Measurements from ENCODE around the gene TRABD.

The TRABD gene

GRCh38 chr22:50143096-50143495 is 42.6 kb upstream of the TRABD start:
- TF ChIP-seq, protein P1, sequence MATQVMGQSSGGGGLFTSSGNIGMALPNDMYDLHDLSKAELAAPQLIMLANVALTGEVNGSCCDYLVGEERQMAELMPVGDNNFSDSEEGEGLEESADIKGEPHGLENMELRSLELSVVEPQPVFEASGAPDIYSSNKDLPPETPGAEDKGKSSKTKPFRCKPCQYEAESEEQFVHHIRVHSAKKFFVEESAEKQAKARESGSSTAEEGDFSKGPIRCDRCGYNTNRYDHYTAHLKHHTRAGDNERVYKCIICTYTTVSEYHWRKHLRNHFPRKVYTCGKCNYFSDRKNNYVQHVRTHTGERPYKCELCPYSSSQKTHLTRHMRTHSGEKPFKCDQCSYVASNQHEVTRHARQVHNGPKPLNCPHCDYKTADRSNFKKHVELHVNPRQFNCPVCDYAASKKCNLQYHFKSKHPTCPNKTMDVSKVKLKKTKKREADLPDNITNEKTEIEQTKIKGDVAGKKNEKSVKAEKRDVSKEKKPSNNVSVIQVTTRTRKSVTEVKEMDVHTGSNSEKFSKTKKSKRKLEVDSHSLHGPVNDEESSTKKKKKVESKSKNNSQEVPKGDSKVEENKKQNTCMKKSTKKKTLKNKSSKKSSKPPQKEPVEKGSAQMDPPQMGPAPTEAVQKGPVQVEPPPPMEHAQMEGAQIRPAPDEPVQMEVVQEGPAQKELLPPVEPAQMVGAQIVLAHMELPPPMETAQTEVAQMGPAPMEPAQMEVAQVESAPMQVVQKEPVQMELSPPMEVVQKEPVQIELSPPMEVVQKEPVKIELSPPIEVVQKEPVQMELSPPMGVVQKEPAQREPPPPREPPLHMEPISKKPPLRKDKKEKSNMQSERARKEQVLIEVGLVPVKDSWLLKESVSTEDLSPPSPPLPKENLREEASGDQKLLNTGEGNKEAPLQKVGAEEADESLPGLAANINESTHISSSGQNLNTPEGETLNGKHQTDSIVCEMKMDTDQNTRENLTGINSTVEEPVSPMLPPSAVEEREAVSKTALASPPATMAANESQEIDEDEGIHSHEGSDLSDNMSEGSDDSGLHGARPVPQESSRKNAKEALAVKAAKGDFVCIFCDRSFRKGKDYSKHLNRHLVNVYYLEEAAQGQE (IDR thresholded peaks at IDR 0.05; ENCODE audit: insufficient read depth in 1 of 2, low read depth in 2 of 2, low read length in 2 of 2): no peak
- TF ChIP-seq TAF1 (IDR thresholded peaks at IDR 0.05; ENCODE audit: borderline replicate concordance, insufficient read depth, low read length) (no peak), FOXP2 (optimal IDR thresholded peaks at IDR 0.05; ENCODE audit: borderline replicate concordance, extremely low read depth, extremely low read length, insufficient read depth) (no peak), POLR2AphosphoS5 (IDR thresholded peaks at IDR 0.05; ENCODE audit: low read depth, low read length) (no peak), SIN3A (IDR thresholded peaks at IDR 0.05; ENCODE audit: borderline replicate concordance, insufficient read depth, low read length) (no peak)

DNA sequence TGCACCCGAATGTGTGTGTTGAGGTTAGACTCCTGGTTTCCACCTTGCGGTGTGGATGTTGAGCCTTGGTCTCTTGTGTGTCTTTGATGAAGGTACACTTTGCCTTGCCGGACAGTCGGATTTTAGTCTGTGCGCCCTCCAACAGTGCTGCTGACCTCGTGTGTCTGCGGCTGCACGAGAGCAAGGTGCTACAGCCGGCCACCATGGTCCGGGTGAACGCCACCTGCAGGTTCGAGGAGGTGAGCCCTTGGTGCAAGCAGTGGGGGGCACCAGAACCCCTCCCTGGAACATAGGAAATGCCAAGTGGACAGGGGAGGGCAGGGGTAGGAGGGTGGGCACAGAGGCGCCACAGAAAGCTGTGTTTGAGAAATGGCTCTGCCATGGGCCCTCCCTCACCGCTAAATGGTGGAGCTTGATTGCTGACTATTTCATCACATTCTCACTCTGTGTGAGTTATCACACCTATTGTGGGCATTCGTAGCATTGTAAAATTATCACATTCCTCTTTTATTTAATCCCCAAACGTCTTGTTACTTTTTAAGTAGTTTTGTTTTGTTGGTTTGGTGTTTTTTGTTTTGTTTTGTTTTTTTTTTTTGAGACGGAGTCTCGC is 41.6 kb upstream of the TRABD start:
- TF ChIP-seq POLR2AphosphoS5 (IDR thresholded peaks at IDR 0.05; ENCODE audit: low read depth, low read length) (no peak), SIN3A (IDR thresholded peaks at IDR 0.05; ENCODE audit: borderline replicate concordance, insufficient read depth, low read length) (no peak)

DNA sequence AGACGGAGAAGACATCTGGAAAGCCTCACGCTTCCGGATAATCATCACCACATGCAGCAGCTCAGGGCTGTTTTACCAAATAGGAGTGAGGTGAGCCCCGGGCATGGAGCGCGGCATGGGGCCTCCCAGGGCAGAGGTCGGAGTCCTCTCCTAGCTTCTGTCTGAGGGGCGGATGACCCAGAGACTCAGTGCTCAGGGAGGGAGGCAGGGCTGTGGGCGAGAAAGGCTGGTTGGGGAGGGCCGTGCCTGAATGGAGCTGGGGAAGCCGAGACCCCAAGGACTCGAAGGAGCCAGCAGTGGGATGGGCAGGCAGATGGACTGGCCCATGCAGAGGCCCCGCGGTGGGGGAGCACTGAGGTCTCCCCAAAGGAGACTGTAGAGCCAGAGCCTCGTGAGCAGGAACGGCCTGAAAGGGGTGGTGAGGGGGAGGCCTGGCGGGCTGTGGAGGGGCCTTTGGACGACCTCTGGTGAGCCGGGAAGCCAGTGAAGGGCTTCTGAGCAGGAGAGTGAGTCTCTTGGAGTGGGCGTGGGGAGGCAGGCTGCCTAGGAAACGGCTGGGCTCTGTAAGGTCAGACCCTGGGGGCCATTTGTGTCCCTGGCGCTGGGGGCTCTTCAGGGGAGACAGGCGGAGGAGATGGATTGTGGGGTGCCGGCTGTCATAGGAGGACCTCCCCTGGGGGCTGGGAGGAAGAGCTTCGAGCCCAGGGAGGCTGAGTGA is 39.8 kb upstream of the TRABD start:
- TF ChIP-seq TAF1 (IDR thresholded peaks at IDR 0.05; ENCODE audit: borderline replicate concordance, insufficient read depth, low read length) (no peak), SIN3A (IDR thresholded peaks at IDR 0.05; ENCODE audit: borderline replicate concordance, insufficient read depth, low read length) (no peak), POLR2AphosphoS5 (IDR thresholded peaks at IDR 0.05; ENCODE audit: low read depth, low read length) (no peak)

- TF ChIP-seq TAF1 (IDR thresholded peaks at IDR 0.05; ENCODE audit: borderline replicate concordance, insufficient read depth, low read length) (no peak), SIN3A (IDR thresholded peaks at IDR 0.05; ENCODE audit: borderline replicate concordance, insufficient read depth, low read length) (no peak), POLR2AphosphoS5 (IDR thresholded peaks at IDR 0.05; ENCODE audit: low read depth, low read length) (no peak), FOXP2 (optimal IDR thresholded peaks at IDR 0.05; ENCODE audit: borderline replicate concordance, extremely low read depth, extremely low read length, insufficient read depth) (no peak)
- TF ChIP-seq, protein P1 (IDR thresholded peaks at IDR 0.05; ENCODE audit: insufficient read depth in 1 of 2, low read depth in 2 of 2, low read length in 2 of 2): no peak
Measured at GRCh38 chr22:50146439-50147238, 39.1 kb upstream of the TRABD start.

DNA sequence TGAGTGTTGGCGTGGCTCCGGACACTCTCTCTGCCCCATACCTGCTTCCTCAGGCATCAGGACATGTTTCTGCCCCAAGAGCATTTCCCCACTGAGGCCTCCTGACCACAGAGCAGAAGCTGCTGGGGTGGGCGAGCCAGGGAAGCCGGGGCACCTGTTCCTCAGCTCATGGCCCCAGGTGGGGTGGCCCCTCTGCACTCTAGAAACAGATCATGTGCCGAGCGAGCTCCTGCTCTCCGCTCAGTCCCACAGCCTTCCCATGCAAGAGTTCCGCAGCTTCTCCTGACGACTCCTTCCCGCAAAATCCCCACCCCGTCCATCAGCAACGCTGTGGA is 37.6 kb upstream of the TRABD start:
- TF ChIP-seq FOXP2 (optimal IDR thresholded peaks at IDR 0.05; ENCODE audit: borderline replicate concordance, extremely low read depth, extremely low read length, insufficient read depth) (no peak), SIN3A (IDR thresholded peaks at IDR 0.05; ENCODE audit: borderline replicate concordance, insufficient read depth, low read length) (no peak), TAF1 (IDR thresholded peaks at IDR 0.05; ENCODE audit: borderline replicate concordance, insufficient read depth, low read length) (no peak), POLR2AphosphoS5 (IDR thresholded peaks at IDR 0.05; ENCODE audit: low read depth, low read length) (no peak)
- TF ChIP-seq, protein P1 (IDR thresholded peaks at IDR 0.05; ENCODE audit: insufficient read depth in 1 of 2, low read depth in 2 of 2, low read length in 2 of 2): no peak
